Mesodermal cell (in vitro differentiated cells): ENCODE data around the gene SLC7A6OS.

Source experiments
- H3K27ac ChIP-seq: 2 replicates; pipeline ENCODE4 v1.7.0; 2013; ENCODE audit warnings: mild to moderate bottlenecking, low read depth, low read length, moderate library complexity; ENCODE audit not compliant: severe bottlenecking
- H3K36me3 ChIP-seq: 2 replicates; pipeline ENCODE4 v1.7.1; 2013; ENCODE audit warnings: mild to moderate bottlenecking, low read length, moderate library complexity; ENCODE audit not compliant: control insufficient read depth, insufficient read depth
- H3K4me1 ChIP-seq: one replicate; pipeline ENCODE4 v1.7.1; 2013; ENCODE audit warnings: mild to moderate bottlenecking, low read length; ENCODE audit not compliant: insufficient read depth, control insufficient read depth, poor library complexity, severe bottlenecking
- H3K4me3 ChIP-seq: 2 replicates; pipeline ENCODE4 v1.7.0; 2013; ENCODE audit warnings: low read length, control low read depth, mild to moderate bottlenecking; ENCODE audit not compliant: insufficient read depth, poor library complexity, severe bottlenecking; ENCODE audit errors: extremely low read depth
- H3K9me3 ChIP-seq: 2 replicates; pipeline ENCODE4 v1.7.1; 2013; ENCODE audit warnings: mild to moderate bottlenecking, low read length, moderate library complexity; ENCODE audit not compliant: control insufficient read depth
- WGBS, 2 experiments: methylation state at CpG; one replicate each; pipeline ENCODE4 v1.1.5; 2013; ENCODE audit warnings: missing lambda C conversion rate in 2 of 2; ENCODE audit not compliant: insufficient coverage in 2 of 2; 5-methylcytosine and 5-hydroxymethylcytosine counted together

Gene SLC7A6OS

DNA sequence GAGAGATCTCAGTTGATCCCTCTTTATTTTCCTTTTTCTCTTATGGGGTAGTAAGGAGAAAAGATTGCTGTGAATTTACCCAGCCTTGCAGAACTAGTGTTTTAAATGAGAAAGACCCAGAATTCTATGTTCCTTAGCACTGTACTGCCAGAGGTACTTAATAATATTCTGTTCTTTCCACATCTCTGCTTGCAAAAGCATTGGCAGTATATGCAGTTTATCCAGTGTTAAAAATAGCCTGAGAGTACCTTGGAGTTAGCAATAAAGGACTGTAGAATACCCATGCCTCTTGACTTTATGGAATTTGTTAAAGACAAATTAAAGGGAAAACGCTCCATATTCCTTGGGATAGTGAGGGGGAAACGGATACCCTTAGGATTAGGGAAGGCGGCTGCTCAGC lies 34.5 kb downstream of the SLC7A6OS start:
- H3K27ac ChIP-seq = no peak overlapping the region
- H3K4me3 ChIP-seq = no peak overlapping the region
- peaks cover 3% of the 10 kb centered on the region for H3K4me1 ChIP-seq
- WGBS, 2 experiments = 81 to 93% methylated on average over 2 of the region's 3 CpGs
- H3K36me3 ChIP-seq = peaks cover 80% of the 10 kb centered on the region
- no peaks in the 10 kb centered on the region for H3K9me3 ChIP-seq

DNA sequence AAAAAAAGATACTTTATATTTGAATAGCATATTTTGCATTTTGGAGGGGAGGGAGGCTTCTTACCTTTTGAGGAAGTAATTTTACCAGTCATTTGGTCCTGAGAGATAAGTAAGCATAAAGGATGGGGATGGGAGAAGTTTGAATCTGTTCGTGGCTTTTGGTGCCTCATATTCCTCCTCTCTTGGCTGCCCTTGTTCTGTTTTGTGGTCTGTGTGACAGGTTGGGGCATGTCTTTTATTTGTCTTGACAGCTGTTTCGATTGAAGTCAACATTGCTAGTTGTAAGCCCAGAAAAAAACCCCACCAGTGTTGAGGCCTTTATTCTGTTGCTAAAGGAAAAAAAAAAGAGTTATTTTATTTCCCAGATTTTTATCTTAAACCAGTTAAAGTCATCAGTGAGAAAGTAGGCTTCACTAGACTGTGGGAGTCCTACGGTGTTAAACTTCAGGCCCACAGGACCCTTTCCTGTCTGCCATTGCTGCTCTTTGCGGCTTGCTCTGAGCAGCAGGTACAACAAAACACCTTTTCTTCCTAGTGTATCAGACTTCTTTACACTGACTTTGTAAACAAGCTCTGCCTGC lies 35.0 kb downstream of the SLC7A6OS start:
- Histone ChIP-seq H3K27ac (peak overlapping the region; percentile 18), H3K4me3 (no peak overlapping the region), H3K36me3 (peaks cover 82% of the 10 kb centered on the region), H3K9me3 (no peaks in the 10 kb centered on the region), H3K4me1 (peaks cover 3% of the 10 kb centered on the region)
- 90 to 100% methylated on average over 2 of the region's 4 CpGs for WGBS, 2 experiments

GRCh38 chr16:68274441-68274840 lies 36.3 kb downstream of the SLC7A6OS start:
- 93 to 96% methylated on average over 3 to 4 of the region's 4 CpGs for WGBS, 2 experiments
- Histone ChIP-seq H3K36me3 (peaks cover 83% of the 10 kb centered on the region), H3K4me3 (no peak overlapping the region), H3K4me1 (peaks cover 3% of the 10 kb centered on the region), H3K27ac (no peak overlapping the region), H3K9me3 (no peaks in the 10 kb centered on the region)

DNA sequence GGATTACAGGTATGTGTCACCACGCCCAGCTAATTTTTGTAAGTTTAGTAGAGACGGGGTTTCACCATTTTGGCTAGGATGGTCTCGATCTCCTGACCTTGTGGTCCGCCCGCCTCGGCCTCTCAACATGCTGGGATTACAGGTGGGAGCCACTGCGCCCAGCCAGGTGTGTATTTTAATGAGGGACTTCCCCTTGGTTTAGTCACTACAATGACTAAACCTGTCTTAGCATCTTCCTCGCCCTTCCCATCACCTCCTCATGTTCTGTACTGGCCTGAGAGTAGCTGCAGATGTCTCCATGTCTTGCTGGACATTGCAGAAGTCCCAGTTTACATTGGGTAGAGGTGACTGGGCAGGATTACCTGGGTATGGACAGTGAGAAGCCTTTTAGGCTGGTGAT lies 36.9 kb downstream of the SLC7A6OS start:
- WGBS, 2 experiments = 93 to 94% methylated on average over 3 of the region's 8 CpGs
- H3K27ac ChIP-seq = no peak overlapping the region
- H3K9me3 ChIP-seq = no peaks in the 10 kb centered on the region
- H3K4me1 ChIP-seq = peaks cover 3% of the 10 kb centered on the region
- H3K4me3 ChIP-seq = no peak overlapping the region
- H3K36me3 ChIP-seq = peaks cover 78% of the 10 kb centered on the region

DNA sequence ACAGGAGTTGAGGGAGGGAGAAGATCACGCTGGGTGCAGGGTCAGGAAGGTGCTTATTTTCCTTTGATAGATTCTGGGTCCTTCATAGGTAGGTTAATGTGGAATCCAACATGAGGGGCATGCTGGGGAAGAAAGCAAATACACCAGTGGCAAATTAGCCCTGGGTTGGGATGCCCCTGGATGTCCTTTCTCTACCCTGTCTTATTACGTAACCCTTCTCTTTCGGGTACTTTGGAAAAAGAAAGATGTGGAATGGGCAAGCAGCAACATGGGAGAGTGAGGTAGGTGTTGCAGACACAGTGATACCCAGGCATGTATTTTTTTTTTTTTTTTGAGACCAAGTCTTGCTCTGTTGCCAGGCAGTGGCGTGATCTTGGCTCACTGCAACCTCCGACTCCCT lies 37.3 kb downstream of the SLC7A6OS start:
- H3K4me3 ChIP-seq = no peak overlapping the region
- peaks cover 75% of the 10 kb centered on the region for H3K36me3 ChIP-seq
- H3K4me1 ChIP-seq = peaks cover 3% of the 10 kb centered on the region
- WGBS, 2 experiments = 100% methylated on average over 1 to 3 of the region's 5 CpGs
- no peaks in the 10 kb centered on the region for H3K9me3 ChIP-seq
- no peak overlapping the region for H3K27ac ChIP-seq

GRCh38 chr16:68272507-68273209 lies 38.1 kb downstream of the SLC7A6OS start:
- no peak overlapping the region for H3K4me3 ChIP-seq
- H3K9me3 ChIP-seq = no peaks in the 10 kb centered on the region
- H3K27ac ChIP-seq = no peak overlapping the region
- 90 to 93% methylated on average over 2 to 4 of the region's 4 CpGs for WGBS, 2 experiments
- peaks cover 79% of the 10 kb centered on the region for H3K36me3 ChIP-seq
- peaks cover 7% of the 10 kb centered on the region for H3K4me1 ChIP-seq

DNA sequence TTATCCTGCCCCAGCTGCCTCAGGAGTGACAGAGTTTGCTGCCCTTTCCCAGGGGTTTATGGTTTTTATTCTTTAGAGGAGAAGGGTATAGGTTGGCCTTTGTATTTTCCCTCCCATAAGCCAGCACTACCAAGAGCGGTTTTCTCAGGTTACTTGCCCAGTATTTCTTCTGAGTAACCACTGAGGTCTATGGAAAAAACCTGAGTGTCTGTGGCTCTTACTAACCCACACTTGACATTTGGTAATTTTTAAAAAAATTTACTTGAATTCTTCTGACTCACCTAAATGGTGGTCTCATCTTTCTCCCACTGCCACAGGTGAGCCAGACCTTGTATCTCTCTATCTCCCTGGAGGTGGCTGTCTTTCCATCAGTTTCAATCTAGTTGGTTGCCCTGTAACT lies 40.4 kb downstream of the SLC7A6OS start:
- WGBS, 2 experiments = 100% methylated on average over 1 of the region's 1 CpG; no CpG with 5 or more reads in 1 of the 2 experiments
- Histone ChIP-seq H3K4me3 (no peak overlapping the region), H3K9me3 (no peaks in the 10 kb centered on the region), H3K27ac (no peak overlapping the region), H3K4me1 (peaks cover 7% of the 10 kb centered on the region), H3K36me3 (peaks cover 63% of the 10 kb centered on the region)

- H3K27ac ChIP-seq = no peak overlapping the region
- peaks cover 57% of the 10 kb centered on the region for H3K36me3 ChIP-seq
- no peaks in the 10 kb centered on the region for H3K9me3 ChIP-seq
- WGBS, 2 experiments = 100% methylated on average over 2 to 3 of the region's 4 CpGs
- H3K4me1 ChIP-seq = peaks cover 7% of the 10 kb centered on the region
- H3K4me3 ChIP-seq = no peak overlapping the region
Measured at GRCh38 chr16:68269793-68270192, 41.0 kb downstream of the SLC7A6OS start.

DNA sequence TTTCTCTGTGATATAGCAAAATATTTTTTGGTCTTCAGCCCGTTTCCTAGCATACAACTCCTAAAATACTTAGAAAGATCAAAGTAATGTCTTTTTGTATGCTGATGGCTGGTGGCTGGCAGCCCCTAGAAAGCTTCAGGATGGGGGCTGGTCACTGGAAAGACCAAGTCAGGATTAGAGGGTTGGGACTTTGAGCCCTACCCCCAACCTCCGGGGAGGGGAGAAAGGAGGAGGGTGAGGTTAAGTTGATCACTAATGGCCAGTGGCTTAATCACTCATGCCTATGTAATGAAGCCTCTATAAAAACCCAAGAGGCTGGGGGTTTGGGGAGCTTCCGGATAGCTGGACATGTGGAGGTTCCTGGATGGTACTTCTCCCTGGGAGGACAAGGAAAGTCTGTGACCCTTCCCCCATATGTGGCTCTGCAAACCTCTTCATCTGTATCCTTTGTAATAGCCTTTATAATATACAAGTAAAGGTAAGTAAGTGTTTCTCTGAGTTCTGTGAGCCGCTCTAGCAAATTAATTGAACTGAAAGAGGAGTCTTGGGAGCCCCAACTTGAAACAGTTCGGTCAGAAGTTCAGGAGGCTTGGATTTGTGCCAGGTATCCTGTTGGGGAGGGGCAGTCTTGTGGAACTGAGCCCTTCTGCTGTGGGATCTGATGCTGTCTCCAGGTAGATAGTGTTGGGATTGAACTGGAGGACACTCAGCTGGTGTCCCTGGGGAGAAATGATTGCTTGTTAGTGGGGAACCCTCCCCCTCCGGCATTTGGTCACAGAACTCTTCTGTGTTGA lies 42.9 kb downstream of the SLC7A6OS start:
- H3K36me3 ChIP-seq = peaks cover 37% of the 10 kb centered on the region
- H3K4me3 ChIP-seq = no peak overlapping the region
- WGBS, 2 experiments = 72 to 82% methylated on average over 2 to 3 of the region's 6 CpGs
- no peak overlapping the region for H3K27ac ChIP-seq
- peaks cover 10% of the 10 kb centered on the region for H3K4me1 ChIP-seq
- H3K9me3 ChIP-seq = no peaks in the 10 kb centered on the region

- Histone ChIP-seq H3K4me1 (peaks cover 10% of the 10 kb centered on the region), H3K27ac (peak overlapping the region; percentile 97), H3K36me3 (peaks cover 19% of the 10 kb centered on the region), H3K9me3 (no peaks in the 10 kb centered on the region), H3K4me3 (peak overlapping the region; percentile 76)
- 6 to 15% methylated on average over 19 to 21 of the region's 23 CpGs for WGBS, 2 experiments
Measured at GRCh38 chr16:68265078-68265920, 45.4 kb downstream of the SLC7A6OS start.
